Pons (tissue), 1 donor: Measurements from ENCODE around the gene KRT72.

Experiments used
- DNase-seq: peaks from one replicate; pipeline ENCODE4 v3.0.0-alpha.2; 2016; ENCODE audit warnings: low spot score

KRT72 gene

GRCh38 chr12:52600941-52601481, at the start of gene KRT72:
KRT72 (minus strand) TSS chr12:52601463; CDS start chr12:52601452, 11 bp downstream.
- DNase-seq, result no peak

- no peak for DNase-seq
Observed at GRCh38 chr12:52650520-52651081, 49.3 kb upstream of the KRT72 start.

GRCh38 chr12:52649066-52649465, 47.8 kb upstream of the KRT72 start:
- DNase-seq, result no peak

- no peak for DNase-seq
Observed at GRCh38 chr12:52648012-52648550, 46.8 kb upstream of the KRT72 start.

- no peak for DNase-seq
Observed at GRCh38 chr12:52647601-52648000, 46.3 kb upstream of the KRT72 start.

GRCh38 chr12:52646613-52647012, 45.4 kb upstream of the KRT72 start:
- DNase-seq, result no peak

- DNase-seq, result no peak
Observed at GRCh38 chr12:52645982-52646381, 44.7 kb upstream of the KRT72 start.

- DNase-seq, result no peak
Observed at GRCh38 chr12:52645120-52645761, 44.0 kb upstream of the KRT72 start.

- DNase-seq, result no peak
Observed at GRCh38 chr12:52644078-52644415, 42.8 kb upstream of the KRT72 start.

GRCh38 chr12:52643233-52644077, 42.2 kb upstream of the KRT72 start:
- DNase-seq, result no peak

GRCh38 chr12:52641468-52641867, 40.2 kb upstream of the KRT72 start:
- DNase-seq, result no peak

GRCh38 chr12:52637299-52637698, 36.0 kb upstream of the KRT72 start:
- DNase-seq, result no peak

- DNase-seq, result no peak
Observed at GRCh38 chr12:52636592-52637258, 35.5 kb upstream of the KRT72 start.

- no peak for DNase-seq
Observed at GRCh38 chr12:52636189-52636588, 34.9 kb upstream of the KRT72 start.

- DNase-seq, result peak; percentile 88
Observed at GRCh38 chr12:52634266-52635056, 33.2 kb upstream of the KRT72 start.

- no peak for DNase-seq
Observed at GRCh38 chr12:52633383-52633782, 32.1 kb upstream of the KRT72 start.

- DNase-seq, result no peak
Observed at GRCh38 chr12:52632656-52633055, 31.4 kb upstream of the KRT72 start.

GRCh38 chr12:52631676-52632459, 30.6 kb upstream of the KRT72 start:
- no peak for DNase-seq

GRCh38 chr12:52631264-52631663, 30.0 kb upstream of the KRT72 start:
- no peak for DNase-seq

- no peak for DNase-seq
Observed at GRCh38 chr12:52630599-52631200, 29.4 kb upstream of the KRT72 start.
